NB4 (cell line): ENCODE measurements around the gene MACROD2.

Source experiments
- DNase-seq: peaks from one replicate; pipeline ENCODE4 v3.0.0; 2010; ENCODE audit warnings: low read depth
- H3K4me3 ChIP-seq: one replicate; pipeline ENCODE4 v1.5.1; 2011; ENCODE audit warnings: mild to moderate bottlenecking, low read depth, low read length, moderate library complexity
- CTCF ChIP-seq: IDR thresholded peaks from one replicate; pipeline ENCODE4 v1.5.1; 2012; ENCODE audit warnings: low read depth, low read length
- MAX ChIP-seq: IDR thresholded peaks from 2 replicates; pipeline ENCODE4 v1.6.1; 2011; ENCODE audit warnings: low read depth, low read length
- MYC ChIP-seq: IDR thresholded peaks from 2 replicates; pipeline ENCODE4 v1.6.1; 2011; ENCODE audit warnings: low read depth, low read length
- POLR2A ChIP-seq: IDR thresholded peaks from 2 replicates; pipeline ENCODE4 v1.6.1; 2011; ENCODE audit warnings: mild to moderate bottlenecking; ENCODE audit not compliant: insufficient read length; ENCODE audit errors: extremely low read depth

Gene MACROD2

GRCh38 chr20:15567219-15567618 lies 1571.9 kb downstream of the MACROD2 start:
- TF ChIP-seq POLR2A (no peak), MYC (no peak), CTCF (no peak), MAX (no peak)
- no peak overlapping the region for H3K4me3 ChIP-seq
- no peak for DNase-seq

- DNase-seq, result no peak
- no peak overlapping the region for H3K4me3 ChIP-seq
- TF ChIP-seq CTCF (no peak), MAX (no peak), MYC (no peak), POLR2A (no peak)
Observed at GRCh38 chr20:15570156-15570555, 1574.8 kb downstream of the MACROD2 start.

GRCh38 chr20:15571056-15571455 lies 1575.7 kb downstream of the MACROD2 start:
- TF ChIP-seq MAX, result no peak
- no peak for TF ChIP-seq CTCF
- no peak for TF ChIP-seq POLR2A
- no peak for TF ChIP-seq MYC
- no peak for DNase-seq
- H3K4me3 ChIP-seq, result no peak overlapping the region

GRCh38 chr20:15575255-15575654 lies 1579.9 kb downstream of the MACROD2 start:
- no peak for DNase-seq
- no peak overlapping the region for H3K4me3 ChIP-seq
- TF ChIP-seq POLR2A (no peak), MAX (no peak), CTCF (no peak), MYC (no peak)

GRCh38 chr20:15576411-15576810 lies 1581.1 kb downstream of the MACROD2 start:
- no peak for DNase-seq
- H3K4me3 ChIP-seq, result no peak overlapping the region
- no peak for TF ChIP-seq MYC
- TF ChIP-seq CTCF, result no peak
- TF ChIP-seq POLR2A, result no peak
- TF ChIP-seq MAX, result no peak

GRCh38 chr20:15578113-15578512 lies 1582.8 kb downstream of the MACROD2 start:
- no peak for DNase-seq
- no peak for TF ChIP-seq CTCF

More at GRCh38 chr20:15578113-15578512, 1582.8 kb downstream of the MACROD2 start:
- no peak overlapping the region for H3K4me3 ChIP-seq
